IMR-90 (cell line): Measurements from ENCODE around the gene BTBD2. TPM values are rescaled to one million over a fixed set of nuclear protein-coding genes. Genes with fewer than 3 reads are reported as not detected.

Source experiments
- ATAC-seq: fragments of 200-7000 bp; cut with Tn5 transposase; 2 replicates; pipeline ENCODE4 v1.9.1; 2020; ENCODE audit warnings: low read depth, mild to moderate bottlenecking, moderate library complexity
- BruUV-seq: library from RNA; stranded (reverse); fragments of 400-500 nt; replicated peaks from 2 replicates; lab custom pipeline; 2021; lab: Mats Ljungman, UMichigan
- CTCF ChIA-PET: fragments of 300-600 bp; formaldehyde crosslinking; extraction: SDS; loops from one replicate; lab custom pipeline; 2021; ENCODE audit warnings: antibody characterized with exemption; lab: Yijun Ruan, JAX
- POLR2A ChIA-PET: fragments of 300-600 bp; sonication (Branson Sonifier 250); formaldehyde crosslinking; loops from one replicate; lab custom pipeline; 2022; ENCODE audit warnings: antibody characterized with exemption; ENCODE audit not compliant: unreplicated experiment; lab: Charles Lee
- DNase-seq: peaks from one replicate; pipeline ENCODE4 v3.0.0; 2013
- H2AFZ ChIP-seq: replicated peaks from 2 replicates; pipeline ENCODE3; 2013; ENCODE audit warnings: low read length, mild to moderate bottlenecking; ENCODE audit not compliant: poor library complexity
- H2AK5ac ChIP-seq: 2 replicates; pipeline ENCODE4 v1.6.1; 2013; ENCODE audit warnings: low read depth, low read length, inconsistent platforms
- H2AK9ac ChIP-seq: replicated peaks from 2 replicates; pipeline ENCODE3; 2013; ENCODE audit warnings: mild to moderate bottlenecking, low read depth, low read length, moderate library complexity; ENCODE audit not compliant: poor library complexity
- H2BK120ac ChIP-seq: 2 replicates; pipeline ENCODE4 v1.6.1; 2013; ENCODE audit warnings: low read depth, low read length, inconsistent platforms
- H2BK15ac ChIP-seq: 3 replicates; pipeline ENCODE4 v1.6.1; 2013; ENCODE audit warnings: low read depth, low read length, inconsistent platforms
- H2BK20ac ChIP-seq: 2 replicates; pipeline ENCODE4 v1.6.1; 2013; ENCODE audit warnings: low read depth, mild to moderate bottlenecking, inconsistent platforms, low read length, moderate library complexity
- H2BK5ac ChIP-seq: 2 replicates; pipeline ENCODE4 v1.6.1; 2013; ENCODE audit warnings: mild to moderate bottlenecking, low read depth, low read length, inconsistent platforms; ENCODE audit not compliant: poor library complexity, severe bottlenecking
- H3K14ac ChIP-seq: replicated peaks from 2 replicates; pipeline ENCODE4 v1.6.1; 2013; ENCODE audit warnings: low read depth, low read length, inconsistent platforms
- H3K18ac ChIP-seq: 2 replicates; pipeline ENCODE4 v1.6.1; 2013; ENCODE audit warnings: low read depth, low read length, control low read depth
- H3K23ac ChIP-seq: 2 replicates; pipeline ENCODE4 v1.6.1; 2013; ENCODE audit warnings: low read depth, low read length, inconsistent platforms
- H3K27ac ChIP-seq: 2 replicates; pipeline ENCODE4 v1.5.1; 2013; ENCODE audit warnings: mild to moderate bottlenecking, control low read depth, low read length; ENCODE audit not compliant: insufficient read depth
- H3K27me3 ChIP-seq: 2 replicates; pipeline ENCODE4 v1.6.1; 2013; ENCODE audit warnings: low read length; ENCODE audit not compliant: control insufficient read depth, insufficient read depth
- H3K36me3 ChIP-seq: 2 replicates; pipeline ENCODE4 v1.6.1; 2013; ENCODE audit warnings: low read length, mixed read lengths; ENCODE audit not compliant: control insufficient read depth, insufficient read depth
- H3K4ac ChIP-seq: 2 replicates; pipeline ENCODE4 v1.6.1; 2013; ENCODE audit warnings: low read depth, low read length, inconsistent platforms
- H3K4me1 ChIP-seq: 2 replicates; pipeline ENCODE4 v1.6.1; 2013; ENCODE audit warnings: low read length, mixed read lengths; ENCODE audit not compliant: control insufficient read depth, insufficient read depth
- H3K4me2 ChIP-seq: 2 replicates; pipeline ENCODE4 v1.6.1; 2013; ENCODE audit warnings: low read depth, mild to moderate bottlenecking, control low read depth, low read length, moderate library complexity
- H3K4me3 ChIP-seq: 2 replicates; pipeline ENCODE4 v1.5.1; 2013; ENCODE audit warnings: low read depth, mild to moderate bottlenecking, control low read depth, low read length, moderate library complexity; ENCODE audit not compliant: insufficient read depth
- H3K56ac ChIP-seq: 2 replicates; pipeline ENCODE4 v1.6.1; 2013; ENCODE audit warnings: low read length, inconsistent platforms; ENCODE audit not compliant: insufficient read depth; ENCODE audit errors: extremely low read depth
- H3K79me1 ChIP-seq, 2 experiments: 2 replicates each; pipeline ENCODE4 v1.6.1; 2013; ENCODE audit warnings: low read length in 2 of 2, inconsistent platforms in 1 of 2, low read depth in 1 of 2
- H3K9ac ChIP-seq: 2 replicates; pipeline ENCODE4 v1.6.1; 2013; ENCODE audit warnings: low read depth, low read length, control low read depth
- H3K9me1 ChIP-seq: 2 replicates; pipeline ENCODE4 v1.6.1; 2013; ENCODE audit warnings: low read length, inconsistent platforms; ENCODE audit not compliant: insufficient read depth
- H3K9me3 ChIP-seq: 2 replicates; pipeline ENCODE4 v1.6.1; 2013; ENCODE audit warnings: low read length; ENCODE audit not compliant: control insufficient read depth, insufficient read depth
- H4K20me1 ChIP-seq: 2 replicates; pipeline ENCODE4 v1.6.1; 2013; ENCODE audit warnings: low read length, inconsistent platforms; ENCODE audit not compliant: insufficient read depth
- H4K5ac ChIP-seq: 2 replicates; pipeline ENCODE4 v1.6.1; 2013; ENCODE audit warnings: mild to moderate bottlenecking, low read depth, low read length, control low read depth
- H4K8ac ChIP-seq, 2 experiments: 2 replicates each; pipeline ENCODE4 v1.6.1; 2013; ENCODE audit warnings: low read depth in 2 of 2, low read length in 2 of 2, control low read depth in 1 of 2, inconsistent platforms in 1 of 2
- H4K91ac ChIP-seq: 2 replicates; pipeline ENCODE4 v1.6.1; 2013; ENCODE audit warnings: low read depth, low read length, inconsistent platforms; ENCODE audit not compliant: insufficient read depth
- CHD1 ChIP-seq: IDR thresholded peaks from 2 replicates; pipeline ENCODE4 v1.6.1; 2012; ENCODE audit warnings: low read depth, low read length, improper control_type of control experiment
- MXI1 ChIP-seq: IDR thresholded peaks from 2 replicates; pipeline ENCODE4 v1.6.1; 2012; ENCODE audit warnings: low read depth, mild to moderate bottlenecking, low read length, moderate library complexity, borderline replicate concordance
- POLR2A ChIP-seq: IDR thresholded peaks from 2 replicates; pipeline ENCODE4 v1.6.1; 2012; ENCODE audit warnings: mild to moderate bottlenecking, low read depth, low read length
- RAD21 ChIP-seq: IDR thresholded peaks from 2 replicates; pipeline ENCODE4 v1.6.1; 2012; ENCODE audit warnings: low read length, improper control_type of control experiment
- SMC3 ChIP-seq: fragments of 150-350 bp; IDR thresholded peaks from 2 replicates; pipeline ENCODE4 v1.6.1; 2016; ENCODE audit warnings: low read depth, mild to moderate bottlenecking, antibody characterized with exemption, low read length, moderate library complexity
- WGBS, 2 experiments: methylation state at CpG; one replicate each; pipeline versions ENCODE4 v1.1.5 to v1.1.7; 2013; ENCODE audit warnings: missing lambda C conversion rate in 2 of 2; ENCODE audit not compliant: insufficient read length in 1 of 2; ENCODE audit errors: extremely low coverage in 2 of 2; 5-methylcytosine and 5-hydroxymethylcytosine counted together
- dilution Hi-C: fragments of 300-500 bp; cut with HindIII; formaldehyde crosslinking; loops from one replicate; pipeline ENCODE4 v1.14.3; 2018; ENCODE audit warnings: low sequenced_read_pairs; ENCODE audit not compliant: unreplicated experiment
- in situ Hi-C: fragments of 300-500 bp; cut with MboI; formaldehyde crosslinking; loops from 3 replicates; pipeline ENCODE4 v1.14.3; 2019; ENCODE audit warnings: low sequenced_read_pairs, inconsistent platforms, mixed read lengths
- intact Hi-C: fragments of 100-400 bp; cut with micrococcal nuclease; formaldehyde crosslinking; loops from 2 replicates; pipeline ENCODE4 v1.10.0; 2022
- polyA plus RNA-seq, 3 experiments: library from polyadenylated mRNA; depleted of rRNA; stranded (reverse); fragments of >200 nt; gene quantifications; 2 replicates each; pipeline ENCODE4 v1.2.3, GENCODE V29; 2012; ENCODE audit warnings: low replicate concordance in 1 of 3
- total RNA-seq: library from RNA; depleted of rRNA; stranded (reverse); fragments of >200 nt; gene quantifications from 2 replicates; pipeline ENCODE4 v1.2.3, GENCODE V29; 2012
- TF ChIP-seq, protein P1 (sequence below): conservative IDR thresholded peaks from 2 replicates; pipeline ENCODE4 v1.5.1; 2012; ENCODE audit warnings: mild to moderate bottlenecking, low read depth, low read length, improper control_type of control experiment

The BTBD2 gene
- total and polyA plus RNA-seq, 2 of the 4 experiments (the other 2 are of a cell fraction): 24.4 to 65.7 TPM

DNA sequence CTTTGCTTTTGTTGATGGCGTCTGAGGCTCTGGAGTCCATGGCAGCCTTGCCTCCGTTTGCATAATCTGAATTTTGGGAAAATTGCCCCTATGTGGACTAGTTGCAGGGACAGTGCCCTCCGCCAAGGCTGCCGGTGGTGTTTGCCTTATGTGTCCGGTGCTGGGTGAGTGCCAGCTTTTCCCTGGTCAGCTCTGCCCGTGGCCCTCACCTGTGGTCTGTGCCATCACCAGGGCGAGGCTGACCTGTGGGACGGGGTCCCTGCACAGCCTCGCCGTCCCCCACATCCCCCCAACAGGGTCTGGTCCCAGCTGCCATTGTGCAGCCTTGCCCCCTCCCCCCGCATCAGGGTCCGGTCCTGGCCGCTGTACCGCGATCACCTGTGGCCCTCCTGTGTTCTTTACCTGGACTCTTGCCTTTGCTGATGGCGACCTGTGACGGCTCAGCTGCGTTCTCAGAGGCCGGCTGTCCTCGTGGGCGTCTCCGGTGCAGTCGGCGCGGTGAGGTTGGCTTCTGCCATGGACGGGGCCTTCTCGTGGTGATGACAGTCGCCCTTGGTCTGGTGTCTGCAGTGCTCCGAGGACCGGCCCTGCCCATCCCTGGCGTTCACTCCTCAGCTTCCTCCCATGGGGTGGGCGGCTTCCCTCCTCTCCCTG, 61.9 kb downstream of the BTBD2 start:
- Histone ChIP-seq H3K36me3 (peaks cover 17% of the 10 kb centered on the region; the same call in 1 of the 2 replicates), H3K4me3 (no peak overlapping the region), H3K4me2 (no peak overlapping the region), H2BK5ac (no peak overlapping the region), H2BK15ac (no peak overlapping the region), H3K27me3 (no peaks in the 10 kb centered on the region), H2AK9ac (no peak overlapping the region), H4K8ac (no peak overlapping the region), H4K5ac (no peak overlapping the region), H3K14ac (no peak overlapping the region), H4K20me1 (peaks cover 91% of the 10 kb centered on the region), H3K4ac (no peak overlapping the region), H2BK120ac (no peak overlapping the region), H2AK5ac (no peak overlapping the region), H2BK20ac (no peak overlapping the region), H3K9ac (no peak overlapping the region), H2AFZ (no peak overlapping the region), H3K9me1 (peaks cover 2% of the 10 kb centered on the region; the same call in 1 of the 2 replicates), H4K91ac (no peak overlapping the region), H3K27ac (no peak overlapping the region), H3K18ac (no peak overlapping the region), H3K23ac (no peak overlapping the region), H3K4me1 (no peaks in the 10 kb centered on the region), H3K9me3 (no peaks in the 10 kb centered on the region), H3K79me1 (peaks cover 12 to 74% of the 10 kb centered on the region in 2 experiments; a peak in 3 of 4 replicates), H3K56ac (no peak overlapping the region)
- DNase-seq: no peak
- BruUV-seq: no TSS peak
- no peak for ATAC-seq
- POLR2A ChIA-PET: no interaction called here
- in situ Hi-C loops (no loop called here), dilution Hi-C loops (no loop called here), intact Hi-C loops (no loop called here)
- no peak for TF ChIP-seq CHD1
- no peak for TF ChIP-seq POLR2A
- TF ChIP-seq SMC3: no peak
- no peak for TF ChIP-seq RAD21
- TF ChIP-seq, protein P1, sequence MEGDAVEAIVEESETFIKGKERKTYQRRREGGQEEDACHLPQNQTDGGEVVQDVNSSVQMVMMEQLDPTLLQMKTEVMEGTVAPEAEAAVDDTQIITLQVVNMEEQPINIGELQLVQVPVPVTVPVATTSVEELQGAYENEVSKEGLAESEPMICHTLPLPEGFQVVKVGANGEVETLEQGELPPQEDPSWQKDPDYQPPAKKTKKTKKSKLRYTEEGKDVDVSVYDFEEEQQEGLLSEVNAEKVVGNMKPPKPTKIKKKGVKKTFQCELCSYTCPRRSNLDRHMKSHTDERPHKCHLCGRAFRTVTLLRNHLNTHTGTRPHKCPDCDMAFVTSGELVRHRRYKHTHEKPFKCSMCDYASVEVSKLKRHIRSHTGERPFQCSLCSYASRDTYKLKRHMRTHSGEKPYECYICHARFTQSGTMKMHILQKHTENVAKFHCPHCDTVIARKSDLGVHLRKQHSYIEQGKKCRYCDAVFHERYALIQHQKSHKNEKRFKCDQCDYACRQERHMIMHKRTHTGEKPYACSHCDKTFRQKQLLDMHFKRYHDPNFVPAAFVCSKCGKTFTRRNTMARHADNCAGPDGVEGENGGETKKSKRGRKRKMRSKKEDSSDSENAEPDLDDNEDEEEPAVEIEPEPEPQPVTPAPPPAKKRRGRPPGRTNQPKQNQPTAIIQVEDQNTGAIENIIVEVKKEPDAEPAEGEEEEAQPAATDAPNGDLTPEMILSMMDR: no peak
- TF ChIP-seq MXI1: no peak
- CTCF ChIA-PET: no interaction called here
- WGBS, 2 experiments: 88% methylated on average over 16 of the region's 32 CpGs; no CpG with 5 or more reads in 1 of the 2 experiments
